ENCODE results near the gene NUDT3. TPM values are rescaled to one million over a fixed set of nuclear protein-coding genes. Genes with fewer than 3 reads are reported as not detected.

The NUDT3 gene
- total RNA-seq, 1 experiment from 2014 or later, result 25.2 TPM

- peaks cover 26% of the 10 kb centered on the region for H3K79me2 ChIP-seq (ENCODE audit: insufficient read depth, low read length)
- peak overlapping the region; percentile 93 for H3K9ac ChIP-seq (ENCODE audit: low read length)
- no peaks in the 10 kb centered on the region for H3K9me2 ChIP-seq (ENCODE audit: insufficient read depth)
- peak; percentile 12 for ATAC-seq
- TF ChIP-seq REST (IDR thresholded peaks at IDR 0.05; ENCODE audit: low read depth), result no peak
- TF ChIP-seq POLR2AphosphoS5 (IDR thresholded peaks at IDR 0.05; ENCODE audit: low read depth, low read length), result peak; percentile 98
- no peak for TF ChIP-seq ZNF274 (IDR thresholded peaks at IDR 0.05; ENCODE audit: low read depth, low read length)
- TF ChIP-seq EGR1 (IDR thresholded peaks at IDR 0.05; ENCODE audit: low read depth), result no peak
- TF ChIP-seq ELF1 (IDR thresholded peaks at IDR 0.05; ENCODE audit: borderline replicate concordance, low read depth), result no peak
- TF ChIP-seq SP1 (IDR thresholded peaks at IDR 0.05; ENCODE audit: low read depth), result no peak
- TF ChIP-seq ZFX (IDR thresholded peaks at IDR 0.05), result no peak
- peak in 2 of 3 experiments; percentile 51 to 61; a peak in 4 of 6 replicates for TF ChIP-seq CTCF (IDR thresholded peaks at IDR 0.05 in 2 of 3, conservative IDR thresholded peaks at IDR 0.05 in 1 of 3; ENCODE audit: borderline replicate concordance in 1 of 3, insufficient read depth in 1 of 3, low read depth in 2 of 3, low read length in 2 of 3)
- TF ChIP-seq MAX (IDR thresholded peaks at IDR 0.05), result no peak
- no peak for TF ChIP-seq CBX3 (IDR thresholded peaks at IDR 0.05; ENCODE audit: low read depth)
- no peak for TF ChIP-seq EZH2 (IDR thresholded peaks at IDR 0.05)
- peak; percentile 24 for TF ChIP-seq TCF7L2 (IDR thresholded peaks at IDR 0.05; ENCODE audit: borderline replicate concordance, extremely low read depth, insufficient read depth, insufficient read length)
- TF ChIP-seq ZBTB33 (IDR thresholded peaks at IDR 0.05; ENCODE audit: extremely low read depth, insufficient replicate concordance, low read length), result no peak
- TF ChIP-seq JUND (IDR thresholded peaks at IDR 0.05), result no peak
- no peak for TF ChIP-seq POLR2A (IDR thresholded peaks at IDR 0.05; ENCODE audit: borderline replicate concordance, extremely low read depth, insufficient read depth, insufficient read length)
- H4K20me1 ChIP-seq (ENCODE audit: insufficient read depth), result peaks cover 8% of the 10 kb centered on the region; the same call in 1 of the 2 replicates
- no peak for DNase-seq (ENCODE audit: low read depth, low spot score)
- no peaks in the 10 kb centered on the region for H3K27me3 ChIP-seq (ENCODE audit: insufficient read depth, low read length)
- H3K4me1 ChIP-seq (ENCODE audit: control insufficient read depth in 1 of 2, insufficient read depth in 2 of 2, low read length in 2 of 2), result peaks cover 47 to 81% of the 10 kb centered on the region in 2 experiments
- H3K9me3 ChIP-seq (ENCODE audit: control insufficient read depth in 1 of 2, insufficient read depth in 1 of 2, low read depth in 1 of 2, low read length in 2 of 2), result no peaks in the 10 kb centered on the region
- RAD21 ChIA-PET (ENCODE audit: low non-redundant PET in 1 of 2, low total read pairs in 2 of 2, uncharacterized antibody in 2 of 2, unreplicated experiment in 2 of 2), result interaction anchor here (1.1 to 1.9 kb wide), 2 partner anchors 51 kb away, joined by 3 to 5 read pairs; no protein-coding TSS in a partner anchor
- H3K4me3 ChIP-seq (replicated peaks in 1 of 2; ENCODE audit: low read depth in 1 of 2, low read length in 2 of 2), result no peak overlapping the region
- POLR2A ChIA-PET, result interaction anchor here (0.9 to 4.9 kb wide), 8 partner anchors 10 to 168 kb away, joined by 3 to 38 read pairs (median 10); partner anchors contain the start of gene HMGA1
- peaks cover 5 to 17% of the 10 kb centered on the region in 2 experiments; a peak in 1 of 4 replicates for H3K36me3 ChIP-seq (ENCODE audit: control insufficient read depth in 1 of 2, insufficient read depth in 2 of 2, low read length in 2 of 2)
- H3K4me2 ChIP-seq (ENCODE audit: low read length), result peak overlapping the region; percentile 87
- intact Hi-C loops (cut with micrococcal nuclease), result loop anchor here (2.0 kb wide), 1 partner anchor 50 kb away; no protein-coding TSS in a partner anchor
- no peak overlapping the region for H2AFZ ChIP-seq (ENCODE audit: low read depth, low read length, poor library complexity, severe bottlenecking)
- CTCF ChIA-PET, result interaction anchor here (0.7 to 4.9 kb wide), 3 partner anchors 51 to 168 kb away, joined by 9 to 69 read pairs (median 14); no protein-coding TSS in a partner anchor
- no TSS peak for BruUV-seq (replicated peaks)
- peak overlapping the region; percentile 95 for H3K27ac ChIP-seq (ENCODE audit: low read depth, low read length)
Measured at GRCh38 chr6:34246563-34247391, 145.7 kb downstream of the NUDT3 start.

All from HCT116 (cell line).